ENCODE measurements around the gene HNRNPA0.

DNA sequence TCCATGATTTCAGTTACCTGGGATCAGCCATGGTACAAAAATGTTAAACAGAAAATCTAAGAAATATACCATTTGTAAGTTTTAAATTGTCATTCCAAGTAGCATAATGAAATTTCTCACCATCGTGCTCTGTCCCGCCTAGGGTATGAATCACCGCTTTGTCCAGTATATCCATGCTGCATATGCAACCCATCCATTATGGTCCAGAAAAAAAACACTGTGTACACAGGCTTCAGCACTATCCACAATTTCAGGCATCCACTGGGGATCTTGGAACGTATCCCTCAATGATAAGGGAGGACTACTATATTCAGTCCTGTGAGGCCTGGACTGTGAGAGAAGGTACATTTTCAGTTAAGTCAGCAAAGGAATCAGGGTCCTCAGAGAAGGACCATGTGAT is 37.6 kb upstream of the HNRNPA0 start:
- TF ChIP-seq, protein P1, sequence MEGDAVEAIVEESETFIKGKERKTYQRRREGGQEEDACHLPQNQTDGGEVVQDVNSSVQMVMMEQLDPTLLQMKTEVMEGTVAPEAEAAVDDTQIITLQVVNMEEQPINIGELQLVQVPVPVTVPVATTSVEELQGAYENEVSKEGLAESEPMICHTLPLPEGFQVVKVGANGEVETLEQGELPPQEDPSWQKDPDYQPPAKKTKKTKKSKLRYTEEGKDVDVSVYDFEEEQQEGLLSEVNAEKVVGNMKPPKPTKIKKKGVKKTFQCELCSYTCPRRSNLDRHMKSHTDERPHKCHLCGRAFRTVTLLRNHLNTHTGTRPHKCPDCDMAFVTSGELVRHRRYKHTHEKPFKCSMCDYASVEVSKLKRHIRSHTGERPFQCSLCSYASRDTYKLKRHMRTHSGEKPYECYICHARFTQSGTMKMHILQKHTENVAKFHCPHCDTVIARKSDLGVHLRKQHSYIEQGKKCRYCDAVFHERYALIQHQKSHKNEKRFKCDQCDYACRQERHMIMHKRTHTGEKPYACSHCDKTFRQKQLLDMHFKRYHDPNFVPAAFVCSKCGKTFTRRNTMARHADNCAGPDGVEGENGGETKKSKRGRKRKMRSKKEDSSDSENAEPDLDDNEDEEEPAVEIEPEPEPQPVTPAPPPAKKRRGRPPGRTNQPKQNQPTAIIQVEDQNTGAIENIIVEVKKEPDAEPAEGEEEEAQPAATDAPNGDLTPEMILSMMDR (IDR thresholded peaks at IDR 0.05), result no peak
- TF ChIP-seq POLR2AphosphoS5 (IDR thresholded peaks at IDR 0.05) (no peak), EP300 (IDR thresholded peaks at IDR 0.05) (no peak), POLR2A (IDR thresholded peaks at IDR 0.05) (no peak)
